ENCODE measurements around the gene NOC3L.

GRCh38 chr10:94285271-94285670, 77.5 kb downstream of the NOC3L start:
- no peak for TF ChIP-seq CTCF (IDR thresholded peaks at IDR 0.05)
- no peak for TF ChIP-seq POLR2A (IDR thresholded peaks at IDR 0.05)
- TF ChIP-seq EP300 (IDR thresholded peaks at IDR 0.05) = no peak
